DOHH2 (cell line): ENCODE results near the gene CCK.

Source experiments
- H3F3A ChIP-seq: fragments of 200-600 bp; sonication (generic), shearing (Covaris generic); 2 replicates; pipeline ENCODE4 v1.6.0; 2016; ENCODE audit warnings: antibody characterized with exemption, mild to moderate bottlenecking; ENCODE audit not compliant: control insufficient read depth, insufficient read depth
- H3K27ac ChIP-seq: fragments of 200-600 bp; sonication (generic); 2 replicates; pipeline ENCODE4 v1.5.1; 2014; ENCODE audit warnings: low read depth, mild to moderate bottlenecking, low read length, moderate library complexity
- H3K27me3 ChIP-seq: fragments of 200-600 bp; sonication (generic); 2 replicates; pipeline ENCODE4 v1.6.1; 2014; ENCODE audit warnings: mild to moderate bottlenecking, low read length, mixed read lengths; ENCODE audit not compliant: control insufficient read depth
- H3K36me3 ChIP-seq: fragments of 200-600 bp; sonication (generic); 2 replicates; pipeline ENCODE4 v1.6.1; 2014; ENCODE audit warnings: mild to moderate bottlenecking, low read length, moderate library complexity, mixed read lengths; ENCODE audit not compliant: control insufficient read depth
- H3K4me1 ChIP-seq: fragments of 200-600 bp; sonication (generic); 2 replicates; pipeline ENCODE4 v1.6.1; 2014; ENCODE audit warnings: mild to moderate bottlenecking, low read length, mixed read lengths; ENCODE audit not compliant: control insufficient read depth
- H3K4me2 ChIP-seq: fragments of 200-600 bp; sonication (generic); 2 replicates; pipeline ENCODE4 v1.6.0; 2014; ENCODE audit warnings: mild to moderate bottlenecking, low read length, moderate library complexity
- H3K4me3 ChIP-seq: fragments of 200-600 bp; sonication (generic); 2 replicates; pipeline ENCODE4 v1.5.1; 2014; ENCODE audit warnings: mild to moderate bottlenecking, low read length, mixed read lengths
- H3K79me2 ChIP-seq: fragments of 200-600 bp; sonication (generic); 2 replicates; pipeline ENCODE4 v1.6.1; 2014; ENCODE audit warnings: mild to moderate bottlenecking, low read length, mixed read lengths; ENCODE audit not compliant: control insufficient read depth
- H3K9me2 ChIP-seq: fragments of 200-600 bp; sonication (generic); replicated peaks from 2 replicates; pipeline ENCODE4 v1.6.1; 2014; ENCODE audit warnings: mild to moderate bottlenecking, low read length, mixed read lengths; ENCODE audit not compliant: control insufficient read depth
- H3K9me3 ChIP-seq: fragments of 200-600 bp; sonication (generic); 2 replicates; pipeline ENCODE4 v1.6.1; 2014; ENCODE audit warnings: antibody characterized with exemption, low read length, mixed read lengths; ENCODE audit not compliant: control insufficient read depth, insufficient read depth
- H4K20me1 ChIP-seq: fragments of 200-600 bp; sonication (generic); 2 replicates; pipeline ENCODE4 v1.6.0; 2014; ENCODE audit warnings: low read depth, mild to moderate bottlenecking, antibody characterized with exemption, low read length, moderate library complexity; ENCODE audit not compliant: control insufficient read depth, insufficient read depth
- EZH2phosphoT487 ChIP-seq: fragments of 200-600 bp; sonication (generic); IDR thresholded peaks from 2 replicates; pipeline ENCODE4 v1.6.1; 2017; ENCODE audit warnings: borderline replicate concordance, mild to moderate bottlenecking, antibody characterized with exemption, low read length, moderate library complexity, mixed read lengths
- TF ChIP-seq, protein P1 (sequence below): fragments of 200-600 bp; sonication (generic); IDR thresholded peaks from one replicate; pipeline ENCODE4 v1.5.1; 2014; ENCODE audit warnings: antibody characterized with exemption, mild to moderate bottlenecking, low read depth, low read length; ENCODE audit not compliant: poor library complexity, severe bottlenecking

The CCK gene

DNA sequence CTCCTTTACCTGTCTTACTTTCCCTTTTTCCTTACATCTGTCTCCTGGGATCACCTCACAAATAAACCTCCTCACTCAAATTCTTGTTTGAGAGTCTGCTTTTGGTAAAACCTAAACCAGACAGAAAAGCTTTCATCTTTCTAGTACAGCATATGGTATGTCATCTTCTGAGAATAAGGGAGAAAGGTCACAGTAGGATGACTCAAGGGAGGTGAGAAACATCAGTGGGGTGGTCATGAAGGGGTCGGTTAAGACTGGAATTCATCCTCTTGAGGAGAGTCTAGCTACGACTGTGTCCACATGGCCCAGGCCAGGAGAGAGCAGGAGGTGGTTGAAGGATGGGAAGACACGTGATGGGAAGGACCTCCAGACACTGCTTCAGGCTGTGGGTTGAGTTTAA is 34.8 kb upstream of the CCK start:
- Histone ChIP-seq H3K27me3 (peaks cover 4% of the 10 kb centered on the region; the same call in 1 of the 2 replicates), H3K9me2 (no peaks in the 10 kb centered on the region), H4K20me1 (no peaks in the 10 kb centered on the region), H3K27ac (no peak overlapping the region), H3K9me3 (no peaks in the 10 kb centered on the region), H3K79me2 (no peaks in the 10 kb centered on the region), H3K36me3 (no peaks in the 10 kb centered on the region), H3K4me2 (no peak overlapping the region), H3F3A (no peaks in the 10 kb centered on the region), H3K4me3 (no peak overlapping the region), H3K4me1 (peaks cover 13% of the 10 kb centered on the region)
- TF ChIP-seq EZH2phosphoT487: no peak
- TF ChIP-seq, protein P1, sequence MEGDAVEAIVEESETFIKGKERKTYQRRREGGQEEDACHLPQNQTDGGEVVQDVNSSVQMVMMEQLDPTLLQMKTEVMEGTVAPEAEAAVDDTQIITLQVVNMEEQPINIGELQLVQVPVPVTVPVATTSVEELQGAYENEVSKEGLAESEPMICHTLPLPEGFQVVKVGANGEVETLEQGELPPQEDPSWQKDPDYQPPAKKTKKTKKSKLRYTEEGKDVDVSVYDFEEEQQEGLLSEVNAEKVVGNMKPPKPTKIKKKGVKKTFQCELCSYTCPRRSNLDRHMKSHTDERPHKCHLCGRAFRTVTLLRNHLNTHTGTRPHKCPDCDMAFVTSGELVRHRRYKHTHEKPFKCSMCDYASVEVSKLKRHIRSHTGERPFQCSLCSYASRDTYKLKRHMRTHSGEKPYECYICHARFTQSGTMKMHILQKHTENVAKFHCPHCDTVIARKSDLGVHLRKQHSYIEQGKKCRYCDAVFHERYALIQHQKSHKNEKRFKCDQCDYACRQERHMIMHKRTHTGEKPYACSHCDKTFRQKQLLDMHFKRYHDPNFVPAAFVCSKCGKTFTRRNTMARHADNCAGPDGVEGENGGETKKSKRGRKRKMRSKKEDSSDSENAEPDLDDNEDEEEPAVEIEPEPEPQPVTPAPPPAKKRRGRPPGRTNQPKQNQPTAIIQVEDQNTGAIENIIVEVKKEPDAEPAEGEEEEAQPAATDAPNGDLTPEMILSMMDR: no peak

DNA sequence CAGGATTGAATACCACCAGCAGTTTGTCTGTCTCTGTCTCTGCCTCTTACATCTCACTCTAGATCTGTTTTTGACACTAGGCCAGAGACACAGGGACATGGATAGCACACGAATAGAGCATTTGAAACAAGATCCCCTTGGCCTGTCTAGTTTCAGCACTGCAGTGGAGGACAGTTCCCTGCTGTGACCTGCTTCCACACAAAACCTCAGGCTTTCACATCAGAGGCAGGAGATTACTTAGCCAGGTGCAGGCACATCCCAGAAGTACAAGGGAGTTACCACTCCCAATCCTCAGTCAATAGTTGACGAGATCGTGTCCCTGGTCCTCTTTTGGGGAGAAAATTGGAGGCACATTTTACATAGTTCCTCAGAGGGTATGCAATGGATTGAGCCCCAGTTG is 34.0 kb upstream of the CCK start:
- no peaks in the 10 kb centered on the region for H3K9me2 ChIP-seq
- no peak for TF ChIP-seq EZH2phosphoT487
- TF ChIP-seq, protein P1: no peak

GRCh38 chr3:42298259-42298658 is 32.3 kb upstream of the CCK start:
- peaks cover 4% of the 10 kb centered on the region; the same call in 1 of the 2 replicates for H3K27me3 ChIP-seq

More for the DNA sequence above, 34.0 kb upstream of the CCK start:
- Histone ChIP-seq H3K4me3 (no peak overlapping the region), H3K36me3 (no peaks in the 10 kb centered on the region), H3F3A (no peaks in the 10 kb centered on the region), H4K20me1 (no peaks in the 10 kb centered on the region), H3K27ac (no peak overlapping the region), H3K4me2 (no peak overlapping the region), H3K9me3 (no peaks in the 10 kb centered on the region), H3K4me1 (peaks cover 13% of the 10 kb centered on the region), H3K27me3 (peaks cover 4% of the 10 kb centered on the region; the same call in 1 of the 2 replicates), H3K79me2 (no peaks in the 10 kb centered on the region)

More at GRCh38 chr3:42298259-42298658, 32.3 kb upstream of the CCK start:
- no peaks in the 10 kb centered on the region for H3K9me3 ChIP-seq
- peaks cover 8% of the 10 kb centered on the region for H3K4me1 ChIP-seq
- no peak overlapping the region for H3K4me2 ChIP-seq
- H3K36me3 ChIP-seq: no peaks in the 10 kb centered on the region
- no peak overlapping the region for H3K4me3 ChIP-seq
- no peaks in the 10 kb centered on the region for H3F3A ChIP-seq
- H3K9me2 ChIP-seq: no peaks in the 10 kb centered on the region
- H3K79me2 ChIP-seq: no peaks in the 10 kb centered on the region
- H3K27ac ChIP-seq: no peak overlapping the region
- H4K20me1 ChIP-seq: no peaks in the 10 kb centered on the region
- TF ChIP-seq, protein P1: no peak
- TF ChIP-seq EZH2phosphoT487: no peak
